ENCODE measurements around the gene GRM8.

DNA sequence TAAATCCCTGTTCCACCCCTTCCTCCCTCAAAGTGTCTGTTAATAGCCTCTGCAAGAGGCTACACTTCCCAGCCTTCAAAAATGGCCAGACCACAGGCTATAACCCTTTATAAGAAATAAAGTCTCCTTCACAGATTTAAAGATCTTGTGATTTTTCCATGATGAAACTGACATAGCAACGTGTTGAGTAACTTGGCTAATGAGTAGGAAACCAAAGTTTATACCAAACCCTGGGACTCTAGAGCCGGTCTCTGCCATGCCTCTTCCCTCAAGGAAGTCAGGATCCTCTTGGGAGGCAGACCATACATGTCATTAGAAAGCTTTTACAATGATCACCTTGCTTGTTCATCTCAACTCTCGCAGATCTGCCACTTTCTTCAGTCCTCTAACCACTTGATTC, 44.4 kb downstream of the GRM8 start:
- TF ChIP-seq POLR2AphosphoS5 (IDR thresholded peaks at IDR 0.05) (no peak), CTCF (IDR thresholded peaks at IDR 0.05) (no peak), POLR2A (IDR thresholded peaks at IDR 0.05; ENCODE audit: low read depth) (no peak), EP300 (IDR thresholded peaks at IDR 0.05) (no peak)
